ENCODE measurements around the gene SSR1.

- no peak for TF ChIP-seq CTCF (IDR thresholded peaks at IDR 0.05; ENCODE audit: insufficient read depth, low read length)
- no peak for TF ChIP-seq POLR2AphosphoS5 (IDR thresholded peaks at IDR 0.05; ENCODE audit: low read depth)
- TF ChIP-seq REST (IDR thresholded peaks at IDR 0.05; ENCODE audit: insufficient replicate concordance, low read depth), result no peak
Measured at GRCh38 chr6:7295916-7296315, 17.1 kb downstream of the SSR1 start.

All from HL-60 (cell line).